HG03565 (cell line): Measurements from ENCODE around the gene LSM6.

Source experiments
- ATAC-seq: cut with Tn5 transposase; IDR thresholded peaks from one replicate; pipeline ENCODE4 v1.9.1; 2021; ENCODE audit warnings: mild to moderate bottlenecking, moderate library complexity; ENCODE audit not compliant: unreplicated experiment

The LSM6 gene

GRCh38 chr4:146183209-146183608, 7.7 kb downstream of the LSM6 start:
- no peak for ATAC-seq

GRCh38 chr4:146186041-146186440, 10.5 kb downstream of the LSM6 start:
- ATAC-seq, result no peak

- no peak for ATAC-seq
Measured at GRCh38 chr4:146186596-146186995, 11.1 kb downstream of the LSM6 start.

- ATAC-seq, result no peak
Measured at GRCh38 chr4:146190456-146190855, 14.9 kb downstream of the LSM6 start.

- ATAC-seq, result no peak
Measured at GRCh38 chr4:146191766-146192458, 16.4 kb downstream of the LSM6 start.

GRCh38 chr4:146193628-146194027, 18.1 kb downstream of the LSM6 start:
- no peak for ATAC-seq

- ATAC-seq, result no peak
Measured at GRCh38 chr4:146194212-146194611, 18.7 kb downstream of the LSM6 start.

GRCh38 chr4:146202665-146203064, 27.1 kb downstream of the LSM6 start:
- ATAC-seq, result no peak

- ATAC-seq, result no peak
Measured at GRCh38 chr4:146207410-146207809, 31.9 kb downstream of the LSM6 start.

GRCh38 chr4:146210890-146211289, 35.4 kb downstream of the LSM6 start:
- no peak for ATAC-seq

- ATAC-seq, result no peak
Measured at GRCh38 chr4:146211440-146211839, 35.9 kb downstream of the LSM6 start.

GRCh38 chr4:146212781-146213180, 37.3 kb downstream of the LSM6 start:
- no peak for ATAC-seq

GRCh38 chr4:146214238-146214637, 38.7 kb downstream of the LSM6 start, which contains the start of gene REELD1:
REELD1 (plus strand) TSS chr4:146214538; CDS start chr4:146216953, 2,415 bp downstream.
- no peak for ATAC-seq

- no peak for ATAC-seq
Measured at GRCh38 chr4:146222313-146222712, 46.8 kb downstream of the LSM6 start.

GRCh38 chr4:146224326-146224966, 48.9 kb downstream of the LSM6 start:
- no peak for ATAC-seq

GRCh38 chr4:146229406-146229805, 53.9 kb downstream of the LSM6 start:
- ATAC-seq, result no peak

GRCh38 chr4:146232131-146232722, 56.7 kb downstream of the LSM6 start:
- ATAC-seq, result no peak

GRCh38 chr4:146235654-146236177, 60.2 kb downstream of the LSM6 start:
- no peak for ATAC-seq

GRCh38 chr4:146236216-146236615, 60.7 kb downstream of the LSM6 start:
- ATAC-seq, result no peak

GRCh38 chr4:146237092-146237491, 61.6 kb downstream of the LSM6 start:
- ATAC-seq, result no peak

GRCh38 chr4:146238107-146238506, 62.6 kb downstream of the LSM6 start:
- no peak for ATAC-seq
